Measurements from ENCODE around the gene OTULIN.

Gene OTULIN

DNA sequence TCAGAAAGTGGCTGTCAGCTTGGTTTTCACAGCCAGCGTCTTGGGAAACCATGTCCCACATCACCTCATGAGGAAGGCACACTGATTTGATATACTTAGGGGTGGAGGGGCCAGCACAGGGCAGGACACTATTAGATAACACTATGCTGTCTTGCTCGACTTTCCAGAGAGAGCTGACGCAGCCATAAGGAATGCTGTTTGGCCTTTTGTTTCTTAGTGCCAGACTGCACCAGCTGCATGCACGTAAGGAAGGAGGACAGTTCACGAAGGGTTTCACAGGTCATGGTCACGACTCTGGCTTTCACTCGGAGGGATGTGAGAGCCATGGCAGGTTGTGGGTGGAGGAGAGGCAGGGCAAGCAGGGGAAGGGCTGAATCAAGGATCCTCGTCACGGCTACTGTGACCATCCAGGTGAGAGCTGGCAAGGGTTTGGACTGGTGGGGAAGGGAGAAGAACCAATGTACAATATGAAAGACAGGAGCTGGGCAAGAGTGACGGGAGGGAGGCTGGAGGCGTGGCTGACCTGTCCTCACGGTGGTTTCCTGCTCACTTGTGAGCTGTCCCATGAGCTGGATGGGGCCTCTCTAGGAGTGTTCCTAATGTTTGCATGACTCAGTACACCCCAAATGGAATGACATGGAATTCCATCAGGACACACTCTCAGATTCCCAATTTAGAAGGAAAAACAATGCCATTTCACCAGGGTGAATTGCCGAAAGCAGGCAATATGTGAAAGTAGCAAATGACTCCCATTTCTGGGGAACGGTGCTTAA is 61.7 kb downstream of the OTULIN start:
- H3K9me3 ChIP-seq: no peaks in the 10 kb centered on the region
- TF ChIP-seq, protein P1, sequence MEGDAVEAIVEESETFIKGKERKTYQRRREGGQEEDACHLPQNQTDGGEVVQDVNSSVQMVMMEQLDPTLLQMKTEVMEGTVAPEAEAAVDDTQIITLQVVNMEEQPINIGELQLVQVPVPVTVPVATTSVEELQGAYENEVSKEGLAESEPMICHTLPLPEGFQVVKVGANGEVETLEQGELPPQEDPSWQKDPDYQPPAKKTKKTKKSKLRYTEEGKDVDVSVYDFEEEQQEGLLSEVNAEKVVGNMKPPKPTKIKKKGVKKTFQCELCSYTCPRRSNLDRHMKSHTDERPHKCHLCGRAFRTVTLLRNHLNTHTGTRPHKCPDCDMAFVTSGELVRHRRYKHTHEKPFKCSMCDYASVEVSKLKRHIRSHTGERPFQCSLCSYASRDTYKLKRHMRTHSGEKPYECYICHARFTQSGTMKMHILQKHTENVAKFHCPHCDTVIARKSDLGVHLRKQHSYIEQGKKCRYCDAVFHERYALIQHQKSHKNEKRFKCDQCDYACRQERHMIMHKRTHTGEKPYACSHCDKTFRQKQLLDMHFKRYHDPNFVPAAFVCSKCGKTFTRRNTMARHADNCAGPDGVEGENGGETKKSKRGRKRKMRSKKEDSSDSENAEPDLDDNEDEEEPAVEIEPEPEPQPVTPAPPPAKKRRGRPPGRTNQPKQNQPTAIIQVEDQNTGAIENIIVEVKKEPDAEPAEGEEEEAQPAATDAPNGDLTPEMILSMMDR (IDR thresholded peaks at IDR 0.05): no peak
- no peaks in the 10 kb centered on the region for H3K27me3 ChIP-seq
- H3K4me1 ChIP-seq (ENCODE audit: control insufficient read depth in 1 of 2, insufficient read depth in 1 of 2, low read depth in 1 of 2, low read length in 1 of 2): no peaks in the 10 kb centered on the region
- no peaks in the 10 kb centered on the region for H3K36me3 ChIP-seq
- no peak overlapping the region for H3K27ac ChIP-seq
- H3K4me3 ChIP-seq (ENCODE audit: low read depth in 1 of 2, low read length in 1 of 2): no peak overlapping the region

DNA sequence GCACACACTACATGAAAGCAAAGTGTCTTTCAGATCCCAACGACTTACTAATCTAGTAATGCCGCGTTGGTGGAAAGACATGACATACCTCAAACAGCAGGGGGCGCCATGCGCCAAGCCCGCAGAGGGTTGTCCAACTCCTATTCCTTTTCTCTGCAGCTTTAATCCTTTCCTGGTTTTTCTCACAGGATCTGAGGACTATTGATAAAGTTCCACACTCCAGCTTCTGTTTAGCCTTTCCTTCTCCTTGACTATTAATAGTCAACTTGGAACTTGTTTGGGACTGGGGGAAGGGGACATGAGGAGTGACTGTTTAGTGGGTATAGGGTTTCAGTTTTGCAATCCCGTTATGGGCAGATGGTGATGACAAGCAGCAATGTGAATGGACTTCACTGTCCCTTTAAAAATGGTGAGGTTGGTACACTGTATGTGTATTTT is 62.9 kb downstream of the OTULIN start:
- TF ChIP-seq, protein P1 (IDR thresholded peaks at IDR 0.05): peak; percentile 57
- no peaks in the 10 kb centered on the region for H3K9me3 ChIP-seq
- H3K27ac ChIP-seq: no peak overlapping the region
- H3K4me3 ChIP-seq (ENCODE audit: low read depth in 1 of 2, low read length in 1 of 2): no peak overlapping the region
- H3K4me1 ChIP-seq (ENCODE audit: control insufficient read depth in 1 of 2, insufficient read depth in 1 of 2, low read depth in 1 of 2, low read length in 1 of 2): no peaks in the 10 kb centered on the region
- no peaks in the 10 kb centered on the region for H3K36me3 ChIP-seq
- H3K27me3 ChIP-seq: no peaks in the 10 kb centered on the region

DNA sequence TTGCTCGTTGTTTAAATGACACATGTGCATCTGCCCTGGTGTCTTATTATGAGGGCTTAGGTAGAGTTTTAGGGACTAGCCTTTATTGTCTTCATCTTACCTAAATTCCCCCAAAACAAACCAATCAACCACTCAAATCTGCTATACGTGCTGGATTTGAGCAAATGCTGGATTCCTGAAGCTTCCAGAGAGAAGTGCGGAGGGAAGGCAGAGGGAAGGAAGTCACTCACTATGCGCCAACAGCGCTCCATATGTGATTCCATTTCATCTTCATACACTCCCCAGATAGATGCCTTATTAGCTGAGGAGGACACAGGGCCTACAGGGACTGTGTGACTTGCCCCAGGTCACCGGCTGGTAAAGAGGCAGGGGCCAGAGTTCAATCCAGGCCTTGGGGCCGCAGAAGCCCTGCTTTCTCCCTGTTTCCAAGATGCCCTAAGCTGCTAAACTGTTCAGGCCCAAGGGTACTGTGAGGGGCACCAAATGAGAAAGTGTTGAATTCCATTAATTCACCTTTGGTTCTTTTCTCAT is 63.5 kb downstream of the OTULIN start:
- H3K4me1 ChIP-seq (ENCODE audit: control insufficient read depth in 1 of 2, insufficient read depth in 1 of 2, low read depth in 1 of 2, low read length in 1 of 2): no peaks in the 10 kb centered on the region

DNA sequence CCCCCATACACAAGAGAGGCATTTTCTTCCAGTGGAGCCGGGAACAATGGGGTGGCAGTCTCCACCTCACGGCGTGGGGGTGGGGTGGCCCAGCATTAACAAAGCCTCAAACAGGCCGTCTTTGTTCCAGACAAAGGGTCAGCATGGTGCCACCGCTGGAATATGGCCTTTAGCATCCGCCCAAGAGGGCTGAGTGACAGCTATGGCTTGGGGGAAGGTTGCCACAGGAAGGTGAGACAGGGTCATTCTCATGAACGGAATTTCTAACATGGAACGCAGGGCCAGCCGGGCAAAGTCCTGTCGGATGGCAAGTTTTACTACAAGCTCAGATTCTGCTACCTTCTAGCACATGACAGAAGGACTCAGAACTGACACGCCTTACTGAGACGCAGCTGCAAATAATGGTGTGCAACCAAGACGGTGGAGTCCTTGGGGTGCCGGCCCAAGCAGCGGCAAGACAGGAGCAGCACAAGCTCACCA is 64.0 kb downstream of the OTULIN start:
- Histone ChIP-seq H3K4me1 (ENCODE audit: control insufficient read depth in 1 of 2, insufficient read depth in 1 of 2, low read depth in 1 of 2, low read length in 1 of 2) (no peaks in the 10 kb centered on the region), H3K4me3 (ENCODE audit: low read depth in 1 of 2, low read length in 1 of 2) (no peak overlapping the region), H3K9me3 (no peaks in the 10 kb centered on the region), H3K27me3 (no peaks in the 10 kb centered on the region), H3K27ac (no peak overlapping the region), H3K36me3 (no peaks in the 10 kb centered on the region)
- TF ChIP-seq, protein P1 (IDR thresholded peaks at IDR 0.05): no peak

More for the DNA sequence above, 63.5 kb downstream of the OTULIN start:
- H3K36me3 ChIP-seq: no peaks in the 10 kb centered on the region
- H3K9me3 ChIP-seq: no peaks in the 10 kb centered on the region
- no peaks in the 10 kb centered on the region for H3K27me3 ChIP-seq
- H3K27ac ChIP-seq: no peak overlapping the region
- TF ChIP-seq, protein P1 (IDR thresholded peaks at IDR 0.05): no peak
- H3K4me3 ChIP-seq (ENCODE audit: low read depth in 1 of 2, low read length in 1 of 2): no peak overlapping the region

DNA sequence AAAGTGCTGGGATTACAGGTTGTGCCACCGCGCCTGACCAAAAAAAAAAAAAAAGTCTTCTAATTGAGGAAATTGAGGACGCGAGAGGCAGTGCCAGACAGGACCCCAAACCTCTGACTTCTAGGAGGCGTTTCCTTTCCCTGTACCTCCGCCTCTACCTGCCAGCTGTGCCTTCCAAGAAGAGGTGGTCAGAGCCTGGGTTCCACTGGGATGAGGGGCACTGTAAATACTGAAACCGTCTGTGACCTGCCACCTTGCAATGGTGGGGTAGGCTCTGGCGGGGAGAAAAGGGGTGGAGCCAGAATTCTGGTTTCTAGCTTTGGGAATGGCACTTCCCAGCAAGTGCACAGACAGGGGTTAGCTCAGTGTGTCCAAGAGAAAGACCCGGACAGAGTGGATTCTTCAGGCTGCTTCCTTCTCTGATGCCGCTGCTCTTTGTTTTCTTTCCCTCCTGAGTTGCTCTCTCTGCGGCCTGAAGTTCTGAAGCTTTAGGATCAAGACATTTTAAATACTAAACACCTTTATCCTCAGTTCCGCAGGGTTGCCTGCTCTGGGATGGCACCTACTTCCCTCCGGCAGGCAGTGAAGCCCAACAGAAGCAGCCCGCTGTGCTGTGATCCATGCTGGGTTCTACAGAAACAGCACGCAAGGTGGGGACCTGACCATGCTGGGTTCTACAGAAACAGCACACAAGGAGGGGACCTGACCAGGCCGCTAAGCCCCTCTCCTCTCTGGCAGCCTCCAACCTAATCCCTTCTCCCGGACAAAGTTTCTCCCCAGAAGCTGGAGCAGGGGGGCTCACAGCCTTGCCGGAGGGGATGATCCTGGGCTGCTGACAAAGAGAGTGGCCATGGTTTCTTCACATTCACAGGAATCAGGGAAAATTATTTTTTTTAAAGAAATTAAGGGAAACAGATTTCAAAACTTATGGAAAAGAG is 65.2 kb downstream of the OTULIN start:
- H3K9me3 ChIP-seq: no peaks in the 10 kb centered on the region
- TF ChIP-seq, protein P1 (IDR thresholded peaks at IDR 0.05): no peak
- no peak overlapping the region for H3K4me3 ChIP-seq (ENCODE audit: low read depth in 1 of 2, low read length in 1 of 2)
- no peaks in the 10 kb centered on the region for H3K36me3 ChIP-seq
- no peaks in the 10 kb centered on the region for H3K4me1 ChIP-seq (ENCODE audit: control insufficient read depth in 1 of 2, insufficient read depth in 1 of 2, low read depth in 1 of 2, low read length in 1 of 2)
- H3K27me3 ChIP-seq: no peaks in the 10 kb centered on the region
- no peak overlapping the region for H3K27ac ChIP-seq

Data from neutrophil (primary cell).